CD8-positive, alpha-beta memory T cell (primary cell): ENCODE data around the gene DPP6. TPM values are rescaled to one million over a fixed set of nuclear protein-coding genes. Genes with fewer than 3 reads are reported as not detected.
A peak's percentile ranks its signal among the peaks of the same experiment; 100 is the strongest.

Experiments used
- CTCF ChIA-PET: fragments of 350-600 bp; sonication (Branson Sonifier 250); formaldehyde crosslinking; loops from one replicate; lab custom pipeline; 2021; ENCODE audit warnings: antibody characterized with exemption; lab: Charles Lee
- POLR2A ChIA-PET: fragments of 350-600 bp; sonication (Branson Sonifier 250); formaldehyde crosslinking; loops from one replicate; lab custom pipeline; 2021; ENCODE audit warnings: antibody characterized with exemption; lab: Charles Lee
- DNase-seq, 5 donors: peaks; one replicate each; pipeline versions ENCODE4 v3.0.0 to v3.0.0-alpha.2; 2020 to 2022; ENCODE audit warnings: mixed read lengths in 1 of 5
- H3K27ac ChIP-seq: one replicate; pipeline ENCODE4 v1.7.0; 2013; ENCODE audit warnings: low read depth, mild to moderate bottlenecking, low read length, moderate library complexity
- H3K27me3 ChIP-seq: 2 replicates; pipeline ENCODE4 v1.7.0; 2013; ENCODE audit warnings: low read length, mild to moderate bottlenecking; ENCODE audit not compliant: insufficient read depth, poor library complexity, severe bottlenecking
- H3K36me3 ChIP-seq: 2 replicates; pipeline ENCODE4 v1.7.0; 2013; ENCODE audit warnings: mild to moderate bottlenecking, low read length, moderate library complexity; ENCODE audit not compliant: insufficient read depth
- H3K4me1 ChIP-seq: 2 replicates; pipeline ENCODE4 v1.7.0; 2013; ENCODE audit warnings: mild to moderate bottlenecking, low read length, moderate library complexity; ENCODE audit not compliant: insufficient read depth
- H3K4me3 ChIP-seq: 2 replicates; pipeline ENCODE4 v1.7.0; 2013; ENCODE audit warnings: mild to moderate bottlenecking, low read length
- H3K9me3 ChIP-seq: 2 replicates; pipeline ENCODE4 v1.7.0; 2013; ENCODE audit warnings: mild to moderate bottlenecking, low read length
- H3K27ac Mint-ChIP-seq, 8 donors: one replicate each; pipeline ENCODE4 v1.8.0; 2020 to 2021; ENCODE audit warnings: mixed read lengths in 8 of 8, mild to moderate bottlenecking in 6 of 8, inconsistent platforms in 3 of 8, moderate library complexity in 3 of 8
- H3K27me3 Mint-ChIP-seq, 2 donors: one replicate each; pipeline ENCODE4 v1.8.0; 2020 to 2021; ENCODE audit warnings: mixed read lengths in 2 of 2, mild to moderate bottlenecking in 1 of 2, moderate library complexity in 1 of 2
- H3K36me3 Mint-ChIP-seq, 3 donors: one replicate each; pipeline ENCODE4 v1.8.0; 2020 to 2021; ENCODE audit warnings: mixed read lengths in 3 of 3, inconsistent platforms in 1 of 3, mild to moderate bottlenecking in 1 of 3
- H3K4me1 Mint-ChIP-seq, 3 donors: one replicate each; pipeline ENCODE4 v1.8.0; 2020 to 2021; ENCODE audit warnings: mixed read lengths in 3 of 3, inconsistent platforms in 1 of 3, mild to moderate bottlenecking in 1 of 3
- H3K4me3 Mint-ChIP-seq, 7 donors: one replicate each; pipeline ENCODE4 v1.8.0; 2020 to 2021; ENCODE audit warnings: mixed read lengths in 7 of 7, mild to moderate bottlenecking in 6 of 7, moderate library complexity in 4 of 7, inconsistent platforms in 2 of 7
- H3K9me3 Mint-ChIP-seq, 5 donors: one replicate each; pipeline ENCODE4 v1.8.0; 2020 to 2022; ENCODE audit warnings: mixed read lengths in 5 of 5, mild to moderate bottlenecking in 3 of 5, moderate library complexity in 2 of 5, inconsistent platforms in 1 of 5
- polyA plus RNA-seq: library from polyadenylated mRNA; unstranded; fragments of 300-500 nt; fragmentation: Illumina TruSeq; gene quantifications from one replicate; pipeline ENCODE4 v1.2.3, GENCODE V29; 2021
- total RNA-seq, 2 experiments: library from RNA; stranded (reverse); gene quantifications; one replicate each; pipeline ENCODE4 v1.2.3, GENCODE V29; 2021

Gene DPP6
- total and polyA plus RNA-seq, 3 experiments from 2014 or later: not detected

DNA sequence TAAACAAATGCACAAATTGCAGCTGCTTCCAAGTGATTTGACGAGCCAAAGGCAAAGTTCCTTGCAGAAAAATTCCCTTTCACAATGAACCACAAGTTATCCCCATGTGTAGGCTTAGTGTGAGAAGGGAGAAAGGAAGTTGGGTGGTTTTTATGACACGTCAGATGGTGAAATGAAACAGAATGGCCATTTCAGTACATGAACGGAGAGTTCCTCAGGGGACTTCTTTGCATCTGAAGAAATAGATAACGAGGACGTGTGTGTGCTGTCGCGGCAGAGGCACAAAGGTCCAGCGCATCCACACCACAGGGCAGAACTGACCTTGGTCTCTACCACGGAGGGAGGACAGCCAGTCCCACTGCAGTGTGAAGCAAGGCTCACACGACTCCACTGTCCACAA lies 814.9 kb downstream of the DPP6 start:
- Histone ChIP-seq H3K27ac (no peak overlapping the region), H3K4me3 (no peak overlapping the region), H3K27me3 (no peaks in the 10 kb centered on the region), H3K4me1 (no peaks in the 10 kb centered on the region), H3K9me3 (no peaks in the 10 kb centered on the region), H3K36me3 (no peaks in the 10 kb centered on the region)
- POLR2A ChIA-PET: no interaction called here
- H3K4me3 Mint-ChIP-seq: no peak overlapping the region
- no peak for DNase-seq
- peaks cover 0 to 4% (median 0%) of the 10 kb centered on the region in 3 donors for H3K4me1 Mint-ChIP-seq
- CTCF ChIA-PET: no interaction called here
- H3K27me3 Mint-ChIP-seq: peaks cover 12 to 38% of the 10 kb centered on the region in 2 donors
- H3K36me3 Mint-ChIP-seq: peaks cover 0 to 2% (median 0%) of the 10 kb centered on the region in 3 donors
- no peaks in the 10 kb centered on the region for H3K9me3 Mint-ChIP-seq
- no peak overlapping the region for H3K27ac Mint-ChIP-seq

DNA sequence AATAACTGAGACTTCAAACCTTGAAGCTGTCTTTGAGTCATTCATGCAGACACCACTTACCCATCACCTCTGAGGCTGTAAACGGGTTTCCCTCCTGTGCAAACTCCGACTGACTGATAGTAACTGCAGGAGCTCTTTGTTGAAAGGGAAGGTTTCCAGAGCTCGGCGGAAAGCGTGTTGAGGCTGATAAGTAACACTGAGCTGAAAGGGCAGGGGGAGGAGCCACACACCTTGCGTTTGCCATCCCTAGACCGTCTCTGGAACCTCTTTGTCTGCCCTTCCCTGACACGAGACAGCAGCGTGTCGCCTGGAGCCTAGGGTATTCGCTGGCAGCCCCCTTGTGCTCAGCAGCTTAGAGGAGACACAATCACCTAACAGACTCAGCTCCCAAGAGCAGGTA lies 816.7 kb downstream of the DPP6 start:
- no peaks in the 10 kb centered on the region for H3K9me3 Mint-ChIP-seq
- H3K27ac ChIP-seq: no peak overlapping the region
- no peak overlapping the region for H3K4me3 ChIP-seq
- H3K4me3 Mint-ChIP-seq: no peak overlapping the region
- peaks cover 0 to 2% (median 0%) of the 10 kb centered on the region in 3 donors for H3K36me3 Mint-ChIP-seq
- H3K4me1 Mint-ChIP-seq: peaks cover 0 to 4% (median 0%) of the 10 kb centered on the region in 3 donors
- H3K4me1 ChIP-seq: no peaks in the 10 kb centered on the region
- DNase-seq: no peak
- POLR2A ChIA-PET: no interaction called here
- no peaks in the 10 kb centered on the region for H3K36me3 ChIP-seq
- H3K27ac Mint-ChIP-seq: peak overlapping the region in 1 of 8 donors; percentile 47
- no peaks in the 10 kb centered on the region for H3K9me3 ChIP-seq
- H3K27me3 Mint-ChIP-seq: peaks cover 14 to 36% of the 10 kb centered on the region in 2 donors
- no peaks in the 10 kb centered on the region for H3K27me3 ChIP-seq
- CTCF ChIA-PET: no interaction called here

DNA sequence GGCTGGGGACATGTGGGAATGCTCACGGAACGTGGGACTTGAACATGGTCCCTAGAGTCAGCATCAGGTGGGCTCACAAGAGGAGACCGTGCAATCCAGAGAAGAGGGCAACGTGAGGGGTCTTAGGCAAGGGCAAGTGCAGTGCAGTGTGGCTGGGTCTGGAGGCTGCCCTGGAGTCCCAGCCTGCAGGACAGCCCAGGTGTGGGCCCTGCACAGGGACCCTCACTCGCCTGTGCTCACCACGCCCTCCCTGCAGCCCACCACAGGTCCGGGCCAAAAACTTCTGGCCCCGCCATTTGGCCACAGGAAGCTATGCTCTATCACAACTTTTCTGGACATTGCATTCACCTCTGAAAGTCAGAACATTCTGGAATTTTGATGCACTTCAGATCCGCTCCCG lies 817.2 kb downstream of the DPP6 start:
- Mint-ChIP-seq H3K9me3 (no peaks in the 10 kb centered on the region), H3K27ac (no peak overlapping the region), H3K27me3 (peaks cover 17 to 36% of the 10 kb centered on the region in 2 donors), H3K36me3 (peaks cover 0 to 2% (median 0%) of the 10 kb centered on the region in 3 donors), H3K4me3 (no peak overlapping the region), H3K4me1 (peaks cover 0 to 4% (median 0%) of the 10 kb centered on the region in 3 donors)
- CTCF ChIA-PET: no interaction called here
- Histone ChIP-seq H3K27me3 (no peaks in the 10 kb centered on the region), H3K9me3 (no peaks in the 10 kb centered on the region), H3K27ac (no peak overlapping the region), H3K36me3 (no peaks in the 10 kb centered on the region), H3K4me3 (no peak overlapping the region), H3K4me1 (no peaks in the 10 kb centered on the region)
- DNase-seq: no peak
- POLR2A ChIA-PET: no interaction called here

DNA sequence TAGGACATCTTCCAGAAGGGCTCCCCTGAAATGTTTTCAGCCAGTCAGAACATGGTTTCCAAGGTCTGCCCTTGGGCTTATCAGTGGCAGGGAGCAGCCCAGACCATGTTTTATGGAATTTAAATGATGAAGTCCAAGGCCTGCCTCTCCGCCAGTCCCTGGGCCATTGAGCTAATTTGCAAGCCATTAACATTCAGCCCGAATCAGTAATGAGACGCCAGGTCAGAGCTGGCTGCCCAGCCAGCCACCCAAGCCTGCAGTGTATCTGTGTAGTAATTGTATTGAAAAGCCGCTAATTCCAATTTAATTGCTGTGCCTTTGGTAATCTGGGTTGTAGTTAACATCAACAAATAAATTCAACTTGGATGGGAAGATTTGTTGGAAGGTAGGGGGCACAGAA lies 819.3 kb downstream of the DPP6 start:
- DNase-seq: no peak
- H3K9me3 Mint-ChIP-seq: no peaks in the 10 kb centered on the region
- CTCF ChIA-PET: no interaction called here
- no peak overlapping the region for H3K27ac Mint-ChIP-seq
- H3K27me3 Mint-ChIP-seq: peaks cover 20 to 40% of the 10 kb centered on the region in 2 donors
- H3K27ac ChIP-seq: no peak overlapping the region
- H3K4me1 ChIP-seq: no peaks in the 10 kb centered on the region
- H3K9me3 ChIP-seq: no peaks in the 10 kb centered on the region
- POLR2A ChIA-PET: no interaction called here
- peaks cover 0 to 4% (median 0%) of the 10 kb centered on the region in 3 donors for H3K4me1 Mint-ChIP-seq
- H3K4me3 ChIP-seq: no peak overlapping the region
- no peak overlapping the region for H3K4me3 Mint-ChIP-seq
- peaks cover 0 to 2% (median 0%) of the 10 kb centered on the region in 3 donors for H3K36me3 Mint-ChIP-seq
- H3K36me3 ChIP-seq: no peaks in the 10 kb centered on the region
- H3K27me3 ChIP-seq: no peaks in the 10 kb centered on the region

DNA sequence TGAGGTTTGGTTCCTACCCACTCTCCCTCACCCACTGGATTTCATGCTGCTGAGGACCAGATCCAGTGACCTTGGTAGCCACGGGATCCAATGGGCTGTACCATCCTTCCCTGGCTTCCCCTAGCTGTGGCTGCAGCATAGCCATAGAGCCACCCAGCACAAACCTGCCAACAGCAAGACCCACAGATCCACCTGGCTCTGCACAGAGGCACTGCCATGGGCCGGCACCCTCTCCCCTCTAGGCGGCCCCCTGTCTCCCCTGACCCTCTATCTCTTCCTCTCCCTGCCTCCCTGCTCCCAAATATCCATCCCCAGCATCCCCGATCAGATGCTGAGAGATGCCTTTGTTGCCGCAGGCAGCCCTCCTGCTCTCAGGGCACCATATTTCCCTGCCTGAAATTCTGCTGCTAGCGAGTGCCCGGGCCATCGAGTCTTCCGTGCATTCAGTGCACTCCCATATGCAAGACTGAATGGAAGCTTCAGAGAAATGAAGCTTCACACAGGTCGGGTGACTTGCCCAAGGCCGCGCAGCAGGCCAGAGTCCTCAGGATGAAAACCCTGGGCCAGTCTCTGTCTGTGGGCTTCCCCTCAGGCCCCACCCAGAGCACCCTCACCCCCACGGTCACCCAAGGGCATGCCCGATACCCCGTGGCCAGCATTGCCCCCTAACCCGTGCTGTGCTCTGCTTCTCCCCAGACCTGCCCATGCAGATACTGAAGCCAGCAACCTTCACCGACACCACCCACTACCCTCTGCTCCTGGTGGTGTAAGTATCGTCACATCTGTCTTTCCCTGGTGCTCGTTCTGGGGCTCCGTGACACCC lies 819.9 kb downstream of the DPP6 start:
- Histone ChIP-seq H3K9me3 (no peaks in the 10 kb centered on the region), H3K4me3 (no peak overlapping the region), H3K27ac (no peak overlapping the region), H3K27me3 (no peaks in the 10 kb centered on the region), H3K4me1 (no peaks in the 10 kb centered on the region), H3K36me3 (no peaks in the 10 kb centered on the region)
- Mint-ChIP-seq H3K4me3 (no peak overlapping the region), H3K27me3 (peaks cover 23 to 45% of the 10 kb centered on the region in 2 donors), H3K27ac (no peak overlapping the region), H3K9me3 (no peaks in the 10 kb centered on the region), H3K36me3 (no peaks in the 10 kb centered on the region), H3K4me1 (peaks cover 0 to 4% (median 0%) of the 10 kb centered on the region in 3 donors)
- ChIA-PET CTCF (no interaction called here), POLR2A (no interaction called here)
- DNase-seq: peak in 1 of 5 donors; percentile 17

DNA sequence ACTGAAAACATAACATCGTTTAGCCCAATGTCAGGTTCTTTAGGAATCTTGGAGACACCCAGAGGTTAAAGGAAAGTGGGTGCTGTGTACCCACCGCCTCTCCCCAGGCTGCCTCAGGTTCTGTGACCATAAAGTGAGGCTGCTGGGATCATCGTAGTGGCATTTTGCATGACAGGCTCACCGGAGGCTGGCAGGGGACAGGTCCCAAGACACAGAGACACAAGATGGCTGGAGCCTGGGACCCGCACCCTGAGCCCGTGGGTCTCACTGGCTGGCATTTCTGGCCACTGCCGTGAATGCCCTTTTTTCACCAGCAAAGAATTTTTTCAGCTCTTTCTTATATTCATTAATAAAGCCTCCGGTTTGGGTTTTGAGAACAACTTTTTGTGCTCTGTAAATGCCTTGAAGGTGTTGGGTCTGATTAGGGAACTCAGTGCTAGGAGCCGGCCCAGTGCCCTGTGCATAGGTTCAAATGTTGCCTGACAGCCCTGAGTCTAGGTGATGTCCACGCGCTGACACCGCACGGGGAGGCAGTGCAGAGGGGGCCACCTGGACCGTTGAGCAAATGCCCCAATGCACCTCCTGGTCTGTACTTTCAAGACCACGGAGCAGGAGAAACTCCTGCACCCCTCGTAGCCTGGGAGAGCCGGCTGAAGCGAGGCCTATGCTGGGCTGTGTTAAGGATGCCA lies 820.8 kb downstream of the DPP6 start:
- CTCF ChIA-PET: no interaction called here
- Mint-ChIP-seq H3K4me3 (no peak overlapping the region), H3K4me1 (peaks cover 0 to 4% (median 0%) of the 10 kb centered on the region in 3 donors), H3K9me3 (no peaks in the 10 kb centered on the region), H3K27me3 (peaks cover 23 to 42% of the 10 kb centered on the region in 2 donors), H3K36me3 (no peaks in the 10 kb centered on the region), H3K27ac (no peak overlapping the region)
- H3K27me3 ChIP-seq: no peaks in the 10 kb centered on the region
- no peak overlapping the region for H3K4me3 ChIP-seq
- H3K36me3 ChIP-seq: no peaks in the 10 kb centered on the region
- H3K27ac ChIP-seq: no peak overlapping the region
- H3K9me3 ChIP-seq: no peaks in the 10 kb centered on the region
- peak in 1 of 5 donors; percentile 30 for DNase-seq
- H3K4me1 ChIP-seq: no peaks in the 10 kb centered on the region
- POLR2A ChIA-PET: no interaction called here

DNA sequence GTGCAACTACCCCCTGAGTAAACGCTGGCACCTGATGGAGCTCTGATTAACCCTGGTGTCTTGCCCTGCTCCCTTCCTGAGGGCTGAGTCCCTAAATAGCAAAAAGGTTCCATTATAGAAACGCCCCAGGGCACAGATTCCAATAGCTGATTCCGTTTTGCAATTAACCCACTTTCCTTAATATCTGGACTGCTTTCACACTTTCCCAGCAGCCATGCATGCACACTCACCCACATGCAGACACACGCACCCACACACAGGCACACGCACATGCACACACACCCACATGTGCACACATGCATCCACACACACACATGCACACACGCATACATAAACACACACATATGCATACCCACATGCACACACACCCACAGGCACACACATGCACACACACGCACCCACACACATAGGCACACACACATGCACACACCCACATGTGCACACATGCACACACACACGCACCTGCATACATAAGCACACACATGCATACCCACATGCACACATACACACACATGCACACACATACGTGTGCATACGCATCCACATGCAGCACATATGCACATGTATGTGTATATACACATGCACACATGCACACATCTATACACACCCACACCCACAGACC lies 821.4 kb downstream of the DPP6 start:
- H3K36me3 Mint-ChIP-seq: no peaks in the 10 kb centered on the region
- ChIA-PET POLR2A (no interaction called here), CTCF (no interaction called here)

More for the DNA sequence above, 821.4 kb downstream of the DPP6 start:
- Mint-ChIP-seq H3K4me3 (no peak overlapping the region), H3K4me1 (peaks cover 0 to 4% (median 0%) of the 10 kb centered on the region in 3 donors), H3K27ac (no peak overlapping the region), H3K27me3 (peaks cover 19 to 41% of the 10 kb centered on the region in 2 donors), H3K9me3 (no peaks in the 10 kb centered on the region)
- Histone ChIP-seq H3K36me3 (no peaks in the 10 kb centered on the region), H3K27me3 (no peaks in the 10 kb centered on the region), H3K9me3 (no peaks in the 10 kb centered on the region), H3K4me1 (no peaks in the 10 kb centered on the region), H3K4me3 (no peak overlapping the region), H3K27ac (no peak overlapping the region)
- DNase-seq: peak in 1 of 5 donors; percentile 11
